Endothelial cell (in vitro differentiated cells): ENCODE data around the gene INSYN2B. TPM values are rescaled to one million over a fixed set of nuclear protein-coding genes. Genes with fewer than 3 reads are reported as not detected.

Experiments
- DNase-seq: peaks from one replicate; pipeline ENCODE4 v3.0.0; 2021; ENCODE audit warnings: low spot score
- H3K27ac Mint-ChIP-seq: one replicate; pipeline ENCODE4 v1.8.0; 2021; ENCODE audit warnings: mixed read lengths, inconsistent platforms; ENCODE audit not compliant: unreplicated experiment
- H3K27me3 Mint-ChIP-seq: one replicate; pipeline ENCODE4 v1.8.0; 2021; ENCODE audit warnings: mild to moderate bottlenecking, moderate library complexity, mixed read lengths, inconsistent platforms; ENCODE audit not compliant: unreplicated experiment
- H3K36me3 Mint-ChIP-seq: one replicate; pipeline ENCODE4 v1.8.0; 2021; ENCODE audit warnings: mild to moderate bottlenecking, low read depth, mixed read lengths, inconsistent platforms; ENCODE audit not compliant: unreplicated experiment
- H3K4me1 Mint-ChIP-seq: one replicate; pipeline ENCODE4 v1.8.0; 2021; ENCODE audit warnings: mild to moderate bottlenecking, mixed read lengths, inconsistent platforms; ENCODE audit not compliant: unreplicated experiment
- H3K4me3 Mint-ChIP-seq: one replicate; pipeline ENCODE4 v1.8.0; 2021; ENCODE audit warnings: mild to moderate bottlenecking, mixed read lengths, inconsistent platforms; ENCODE audit not compliant: unreplicated experiment
- H3K9me3 Mint-ChIP-seq: one replicate; pipeline ENCODE4 v1.8.0; 2021; ENCODE audit warnings: mixed read lengths, inconsistent platforms; ENCODE audit not compliant: unreplicated experiment
- CTCF ChIP-seq: fragments of 200-600 bp; sonication (generic); IDR thresholded peaks from one replicate; pipeline ENCODE4 v1.5.0; 2021; ENCODE audit warnings: antibody characterized with exemption; ENCODE audit not compliant: unreplicated experiment
- total RNA-seq: library from RNA; stranded (reverse); fragmentation: NEBNext Ultra II Directional; extraction: Animal tissue kit (Norgen Biotek cat#: 25700); gene quantifications from one replicate; pipeline ENCODE4 v1.2.1, GENCODE V29; 2021; ENCODE audit not compliant: unreplicated experiment

The INSYN2B gene
- total RNA-seq, 1 donor from 2014 or later = 4.5 TPM

- Mint-ChIP-seq H3K27ac (no peak overlapping the region), H3K36me3 (no peaks in the 10 kb centered on the region), H3K4me1 (peaks cover 24% of the 10 kb centered on the region), H3K9me3 (no peaks in the 10 kb centered on the region), H3K27me3 (no peaks in the 10 kb centered on the region), H3K4me3 (no peak overlapping the region)
- no peak for DNase-seq
- no peak for TF ChIP-seq CTCF
Measured at GRCh38 chr5:169933616-169934015, 46.7 kb downstream of the INSYN2B start.

DNA sequence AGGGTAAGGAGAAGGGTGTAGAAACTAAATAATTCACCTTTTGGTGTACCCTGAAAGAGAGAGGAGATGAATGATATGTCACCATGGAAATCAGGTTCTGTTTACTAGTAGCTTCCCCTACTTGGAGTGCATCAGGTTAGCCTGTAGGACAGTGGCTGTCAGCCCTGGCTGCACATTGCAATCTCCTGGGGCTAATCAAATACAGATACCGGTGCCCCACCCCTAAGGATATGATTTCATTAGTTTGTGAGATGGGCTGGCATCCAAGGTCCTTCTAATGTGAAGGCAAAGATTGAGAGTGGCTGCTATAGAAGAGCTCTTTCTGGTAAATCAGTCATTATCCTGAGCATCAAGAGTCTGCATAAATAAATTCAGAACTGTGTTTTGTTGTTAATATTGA lies 47.2 kb downstream of the INSYN2B start:
- no peak overlapping the region for H3K4me3 Mint-ChIP-seq
- H3K4me1 Mint-ChIP-seq = peaks cover 24% of the 10 kb centered on the region
- no peaks in the 10 kb centered on the region for H3K36me3 Mint-ChIP-seq
- DNase-seq = no peak
- no peaks in the 10 kb centered on the region for H3K9me3 Mint-ChIP-seq
- H3K27ac Mint-ChIP-seq = no peak overlapping the region
- no peak for TF ChIP-seq CTCF
- no peaks in the 10 kb centered on the region for H3K27me3 Mint-ChIP-seq

GRCh38 chr5:169923988-169924387 lies 56.3 kb downstream of the INSYN2B start:
- no peak for TF ChIP-seq CTCF
- H3K9me3 Mint-ChIP-seq = no peaks in the 10 kb centered on the region
- H3K36me3 Mint-ChIP-seq = no peaks in the 10 kb centered on the region
- H3K27ac Mint-ChIP-seq = no peak overlapping the region
- peaks cover 16% of the 10 kb centered on the region for H3K4me1 Mint-ChIP-seq
- DNase-seq = no peak
- H3K4me3 Mint-ChIP-seq = no peak overlapping the region
- H3K27me3 Mint-ChIP-seq = no peaks in the 10 kb centered on the region

DNA sequence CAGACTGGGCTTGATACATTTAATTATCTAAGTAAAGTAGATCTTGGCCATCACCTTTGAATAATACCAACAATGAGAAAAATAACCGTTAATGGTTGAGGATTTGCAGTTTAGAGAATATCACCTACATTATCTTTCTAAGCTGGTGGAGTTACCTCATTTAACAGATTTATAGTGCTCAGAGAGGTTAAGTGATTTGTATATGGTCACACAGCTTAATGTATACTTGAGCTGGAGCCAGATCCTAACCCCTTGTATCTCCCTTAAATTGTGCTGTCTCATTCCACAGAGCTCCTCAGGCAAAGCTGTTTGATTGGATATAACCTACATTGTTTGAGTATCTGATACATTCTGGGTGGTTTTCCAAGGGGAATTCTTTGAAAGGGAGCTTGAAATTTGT lies 57.8 kb downstream of the INSYN2B start:
- no peak for DNase-seq
- no peak overlapping the region for H3K4me3 Mint-ChIP-seq
- H3K4me1 Mint-ChIP-seq = peaks cover 16% of the 10 kb centered on the region
- H3K27me3 Mint-ChIP-seq = no peaks in the 10 kb centered on the region
- no peak for TF ChIP-seq CTCF
- no peak overlapping the region for H3K27ac Mint-ChIP-seq
- no peaks in the 10 kb centered on the region for H3K36me3 Mint-ChIP-seq
- H3K9me3 Mint-ChIP-seq = no peaks in the 10 kb centered on the region

- H3K36me3 Mint-ChIP-seq = no peaks in the 10 kb centered on the region
- no peaks in the 10 kb centered on the region for H3K9me3 Mint-ChIP-seq
- no peak for TF ChIP-seq CTCF
- peaks cover 16% of the 10 kb centered on the region for H3K4me1 Mint-ChIP-seq
- no peak overlapping the region for H3K27ac Mint-ChIP-seq
- DNase-seq = no peak
- H3K27me3 Mint-ChIP-seq = no peaks in the 10 kb centered on the region
- H3K4me3 Mint-ChIP-seq = no peak overlapping the region
Measured at GRCh38 chr5:169921949-169922348, 58.3 kb downstream of the INSYN2B start.
